Epithelial cell of esophagus (primary cell): ENCODE measurements around the gene TRIM38.

Experiments
- DNase-seq: peaks from one replicate; pipeline ENCODE4 v3.0.0; 2010; ENCODE audit warnings: low read depth
- H3K4me3 ChIP-seq: 2 replicates; pipeline ENCODE4 v1.5.1; 2011; ENCODE audit warnings: mild to moderate bottlenecking, low read length, control low read depth
- TF ChIP-seq, protein P1 (sequence below): IDR thresholded peaks from 2 replicates; pipeline ENCODE4 v1.5.1; 2011; ENCODE audit warnings: low read depth, mild to moderate bottlenecking, low read length, control low read depth, inconsistent platforms; ENCODE audit not compliant: insufficient read depth; ENCODE audit errors: missing control alignments

Gene TRIM38

DNA sequence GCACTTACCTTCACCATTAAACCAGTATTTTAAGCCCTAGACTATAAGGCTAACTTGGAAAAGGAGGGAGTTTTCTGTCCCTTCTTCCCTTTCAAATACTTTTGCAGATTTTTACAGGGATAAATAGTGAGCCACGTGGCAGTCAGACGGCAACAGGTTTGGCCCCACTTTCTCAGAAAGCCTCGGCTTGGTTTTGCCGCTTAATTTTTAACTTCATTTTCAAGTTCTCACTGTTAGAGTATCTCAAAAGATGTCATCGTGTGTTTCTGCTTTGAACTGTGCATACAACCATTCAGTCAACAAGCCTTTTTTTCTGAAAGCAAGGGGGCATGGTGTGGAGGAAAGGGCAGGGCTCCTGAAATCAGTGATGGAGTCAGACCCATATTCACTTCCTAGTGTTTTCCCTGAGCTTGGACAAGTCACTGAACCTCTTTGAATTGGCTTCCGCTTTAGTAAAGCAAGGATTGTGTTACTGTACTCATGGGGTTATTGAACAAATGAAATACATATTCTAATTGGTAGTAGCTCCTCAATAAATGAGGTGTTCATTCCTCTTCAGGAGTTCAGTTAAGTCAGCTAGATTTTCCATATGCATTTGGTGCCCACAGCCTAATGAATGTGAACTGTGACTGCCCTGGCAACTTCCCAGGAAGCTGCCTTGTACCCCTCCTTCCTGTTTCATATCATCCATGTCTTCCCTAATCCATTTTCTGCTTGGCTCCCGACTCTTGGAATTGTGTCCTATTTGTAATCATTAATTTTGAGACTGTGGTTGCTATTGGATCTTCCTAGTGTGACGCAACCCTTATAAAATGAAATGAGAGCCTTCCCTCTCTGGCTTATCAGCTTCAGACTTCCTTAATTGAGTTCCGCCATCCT, 31.8 kb upstream of the TRIM38 start, which contains the start of gene SLC17A2:
SLC17A2 (minus strand) TSS at position 160 of the 879 bp plus-strand sequence. CDS start 4,895 bp downstream, outside the sequence.
- H3K4me3 ChIP-seq = no peak within 1 kb of the TSS
- TF ChIP-seq, protein P1, sequence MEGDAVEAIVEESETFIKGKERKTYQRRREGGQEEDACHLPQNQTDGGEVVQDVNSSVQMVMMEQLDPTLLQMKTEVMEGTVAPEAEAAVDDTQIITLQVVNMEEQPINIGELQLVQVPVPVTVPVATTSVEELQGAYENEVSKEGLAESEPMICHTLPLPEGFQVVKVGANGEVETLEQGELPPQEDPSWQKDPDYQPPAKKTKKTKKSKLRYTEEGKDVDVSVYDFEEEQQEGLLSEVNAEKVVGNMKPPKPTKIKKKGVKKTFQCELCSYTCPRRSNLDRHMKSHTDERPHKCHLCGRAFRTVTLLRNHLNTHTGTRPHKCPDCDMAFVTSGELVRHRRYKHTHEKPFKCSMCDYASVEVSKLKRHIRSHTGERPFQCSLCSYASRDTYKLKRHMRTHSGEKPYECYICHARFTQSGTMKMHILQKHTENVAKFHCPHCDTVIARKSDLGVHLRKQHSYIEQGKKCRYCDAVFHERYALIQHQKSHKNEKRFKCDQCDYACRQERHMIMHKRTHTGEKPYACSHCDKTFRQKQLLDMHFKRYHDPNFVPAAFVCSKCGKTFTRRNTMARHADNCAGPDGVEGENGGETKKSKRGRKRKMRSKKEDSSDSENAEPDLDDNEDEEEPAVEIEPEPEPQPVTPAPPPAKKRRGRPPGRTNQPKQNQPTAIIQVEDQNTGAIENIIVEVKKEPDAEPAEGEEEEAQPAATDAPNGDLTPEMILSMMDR = no peak
- DNase-seq = no peak

DNA sequence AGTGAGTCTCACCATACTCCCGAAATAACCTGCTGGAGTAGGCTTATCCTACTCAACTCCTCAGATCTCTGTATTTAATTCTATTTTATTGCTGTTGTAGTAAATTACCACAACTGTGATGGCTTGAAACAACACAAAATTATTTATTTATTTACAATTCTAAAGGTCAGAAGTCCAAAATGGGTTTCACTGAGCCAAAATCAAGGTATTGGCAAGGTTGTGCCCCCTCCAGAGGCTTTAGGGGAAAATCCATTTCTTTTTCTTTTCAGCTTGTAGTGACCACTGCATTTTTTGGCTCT, 31.2 kb upstream of the TRIM38 start:
- DNase-seq = no peak
- no peak overlapping the region for H3K4me3 ChIP-seq
- TF ChIP-seq, protein P1 = no peak

- DNase-seq = no peak
- no peak overlapping the region for H3K4me3 ChIP-seq
Measured at GRCh38 chr6:25934156-25934555, 28.4 kb upstream of the TRIM38 start.

DNA sequence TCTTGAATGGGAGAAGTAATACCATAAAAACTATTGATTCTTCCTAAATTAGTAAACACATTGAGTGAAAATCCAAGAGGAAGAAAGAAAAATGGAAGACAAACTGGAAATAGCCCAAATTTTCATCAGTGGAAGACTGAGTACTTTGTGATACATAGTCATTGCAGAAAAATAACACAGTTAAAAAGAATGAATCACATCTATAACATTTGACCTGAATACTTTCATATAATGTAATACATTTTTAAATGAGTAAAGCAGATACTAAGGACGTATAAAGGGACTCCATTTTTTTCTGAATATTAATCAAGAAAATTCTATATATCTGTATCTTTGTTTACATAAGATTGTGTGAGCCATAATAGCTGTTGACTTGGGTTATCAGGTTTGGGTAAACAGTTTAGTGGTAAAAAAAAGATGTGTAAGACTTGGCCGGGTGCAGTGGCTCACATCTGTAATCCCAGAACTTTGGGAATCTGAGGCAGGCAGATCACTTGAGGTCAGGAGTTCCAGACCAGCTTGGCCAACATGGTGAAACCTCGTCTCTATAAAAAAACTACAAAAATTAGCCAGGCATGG, 27.8 kb upstream of the TRIM38 start:
- DNase-seq = no peak
- TF ChIP-seq, protein P1 = no peak
- no peak overlapping the region for H3K4me3 ChIP-seq

More at GRCh38 chr6:25934156-25934555, 28.4 kb upstream of the TRIM38 start:
- TF ChIP-seq, protein P1 = no peak

DNA sequence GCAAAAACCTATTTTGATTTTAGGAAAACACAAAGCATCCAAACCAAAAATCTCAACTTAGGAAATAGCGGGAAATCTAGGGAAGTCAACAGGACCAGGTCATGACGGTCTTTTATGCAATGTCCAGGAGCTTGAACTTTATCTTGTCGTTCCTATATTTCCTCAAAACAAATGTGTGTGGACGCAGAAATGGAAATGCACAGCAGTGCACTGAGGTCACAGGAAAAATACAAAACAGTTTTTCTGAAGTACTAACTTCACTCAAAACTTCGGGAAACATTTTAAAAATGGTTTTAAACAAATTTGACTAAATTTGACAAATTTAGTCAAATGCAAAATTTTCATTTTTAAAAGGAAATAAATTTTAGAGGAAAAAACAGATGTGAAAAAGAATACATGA, 26.6 kb upstream of the TRIM38 start:
- no peak overlapping the region for H3K4me3 ChIP-seq
- no peak for DNase-seq
- TF ChIP-seq, protein P1 = no peak

GRCh38 chr6:25939593-25939992, 23.0 kb upstream of the TRIM38 start:
- DNase-seq = peak; percentile 53
- no peak overlapping the region for H3K4me3 ChIP-seq
- TF ChIP-seq, protein P1 = no peak
